ENCODE data around the gene COPRS. TPM values are rescaled to one million over a fixed set of nuclear protein-coding genes. Genes with fewer than 3 reads are reported as not detected.
A peak's percentile ranks its signal among the peaks of the same experiment; 100 is the strongest.

Gene COPRS
- polyA plus RNA-seq, 3 donors, result 11.7 to 40.0 (median 38.9) TPM

DNA sequence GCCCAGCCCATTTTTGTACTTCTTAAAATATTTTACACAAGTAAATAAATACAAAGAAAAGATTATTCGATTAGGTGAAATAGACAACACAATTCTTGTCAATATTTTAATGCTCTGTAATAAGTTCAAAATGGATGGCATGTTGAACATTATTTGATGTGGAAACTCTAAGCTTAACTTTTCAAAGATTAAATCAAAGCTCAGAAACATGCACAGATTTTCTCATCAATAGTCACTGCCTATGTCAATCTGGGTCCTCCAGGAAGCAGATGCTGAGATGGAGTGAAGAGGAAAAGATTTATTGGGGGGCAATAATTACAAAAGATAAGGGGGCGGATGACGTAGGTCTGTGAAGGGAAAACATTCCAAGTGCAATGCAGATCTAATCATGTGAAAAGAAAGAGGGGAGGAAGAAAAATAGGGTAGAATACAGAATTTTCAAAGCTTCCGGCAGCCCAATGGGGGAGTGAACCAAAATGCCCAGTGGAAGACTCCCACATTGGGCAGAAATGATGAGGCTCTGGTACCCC, 50.5 kb downstream of the COPRS start:
- no peaks in the 10 kb centered on the region for H3K27me3 ChIP-seq (ENCODE audit: control insufficient read depth in 2 of 2, insufficient read depth in 2 of 2, low read length in 2 of 2)
- peaks cover 0 to 3% (median 0%) of the 10 kb centered on the region in 7 donors for H3K9me3 Mint-ChIP-seq
- no peaks in the 10 kb centered on the region for H3K9me3 ChIP-seq (replicated peaks in 1 of 2; ENCODE audit: control insufficient read depth in 1 of 2, insufficient read depth in 1 of 2, low read length in 2 of 2)
- peaks cover 1 to 5% (median 2%) of the 10 kb centered on the region in 3 donors for H3K27me3 Mint-ChIP-seq (ENCODE audit: low read depth in 3 of 3)
- no peak overlapping the region for H2AFZ ChIP-seq (ENCODE audit: insufficient read depth, low read depth, low read length, poor library complexity, severe bottlenecking)
- H3K4me1 Mint-ChIP-seq, result peaks cover 8% of the 10 kb centered on the region
- H3K4me3 ChIP-seq (replicated peaks in 1 of 3; ENCODE audit: low read depth in 2 of 3, low read length in 3 of 3), result no peak overlapping the region
- no peaks in the 10 kb centered on the region for H4K20me1 ChIP-seq (ENCODE audit: insufficient read depth, low read length)
- H3K4me3 Mint-ChIP-seq, result no peak overlapping the region
- no peaks in the 10 kb centered on the region for H3K36me3 Mint-ChIP-seq
- 81% methylated on average over 3 of the region's 4 CpGs for WGBS (ENCODE audit: insufficient coverage)
- H3K27ac Mint-ChIP-seq, result no peak overlapping the region
- no peak overlapping the region for H3K27ac ChIP-seq (ENCODE audit: low read depth in 1 of 2, low read length in 2 of 2)
- H3K4me1 ChIP-seq (ENCODE audit: control insufficient read depth in 1 of 2, insufficient read depth in 2 of 2, low read length in 2 of 2), result peaks cover 1 to 3% of the 10 kb centered on the region in 2 donors
- DNase-seq, result no peak
- TF ChIP-seq, protein P1, sequence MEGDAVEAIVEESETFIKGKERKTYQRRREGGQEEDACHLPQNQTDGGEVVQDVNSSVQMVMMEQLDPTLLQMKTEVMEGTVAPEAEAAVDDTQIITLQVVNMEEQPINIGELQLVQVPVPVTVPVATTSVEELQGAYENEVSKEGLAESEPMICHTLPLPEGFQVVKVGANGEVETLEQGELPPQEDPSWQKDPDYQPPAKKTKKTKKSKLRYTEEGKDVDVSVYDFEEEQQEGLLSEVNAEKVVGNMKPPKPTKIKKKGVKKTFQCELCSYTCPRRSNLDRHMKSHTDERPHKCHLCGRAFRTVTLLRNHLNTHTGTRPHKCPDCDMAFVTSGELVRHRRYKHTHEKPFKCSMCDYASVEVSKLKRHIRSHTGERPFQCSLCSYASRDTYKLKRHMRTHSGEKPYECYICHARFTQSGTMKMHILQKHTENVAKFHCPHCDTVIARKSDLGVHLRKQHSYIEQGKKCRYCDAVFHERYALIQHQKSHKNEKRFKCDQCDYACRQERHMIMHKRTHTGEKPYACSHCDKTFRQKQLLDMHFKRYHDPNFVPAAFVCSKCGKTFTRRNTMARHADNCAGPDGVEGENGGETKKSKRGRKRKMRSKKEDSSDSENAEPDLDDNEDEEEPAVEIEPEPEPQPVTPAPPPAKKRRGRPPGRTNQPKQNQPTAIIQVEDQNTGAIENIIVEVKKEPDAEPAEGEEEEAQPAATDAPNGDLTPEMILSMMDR (IDR thresholded peaks at IDR 0.05), result no peak
- H3K4me2 ChIP-seq (replicated peaks; ENCODE audit: extremely low read depth, low read length, poor library complexity, severe bottlenecking), result no peak overlapping the region
- no peaks in the 10 kb centered on the region for H3K36me3 ChIP-seq (replicated peaks in 1 of 2; ENCODE audit: control insufficient read depth in 1 of 2, insufficient read depth in 2 of 2, low read length in 2 of 2)
- no peak overlapping the region for H3K9ac ChIP-seq (ENCODE audit: insufficient read depth, low read length, poor library complexity, severe bottlenecking)
- intact Hi-C loops (cut with micrococcal nuclease), result no loop called here
- no peaks in the 10 kb centered on the region for H3K79me2 ChIP-seq (ENCODE audit: insufficient read depth, low read length)

DNA sequence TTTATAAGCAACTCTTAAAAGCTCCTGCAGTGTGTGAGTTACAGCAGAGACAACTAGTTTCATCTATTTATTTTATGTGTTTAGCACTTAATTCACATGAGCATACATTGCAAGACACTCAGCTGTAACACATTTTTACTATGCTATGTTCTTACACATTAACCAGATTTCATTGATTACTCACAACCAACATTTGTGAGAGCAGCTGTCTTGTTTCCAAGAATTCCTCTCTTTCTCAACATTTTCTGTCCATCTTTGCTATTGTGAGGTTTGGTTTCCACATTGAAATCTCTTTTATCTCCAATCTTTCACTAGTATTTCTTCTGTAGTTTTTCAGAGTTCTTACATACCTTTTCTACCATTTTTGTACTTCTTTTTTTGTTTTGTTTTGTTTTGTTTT, 51.2 kb downstream of the COPRS start:
- Mint-ChIP-seq H3K4me1 (peaks cover 11% of the 10 kb centered on the region), H3K27ac (peak overlapping the region in 1 of 7 donors; percentile 1), H3K36me3 (no peaks in the 10 kb centered on the region), H3K27me3 (ENCODE audit: low read depth in 3 of 3) (peaks cover 1 to 3% (median 2%) of the 10 kb centered on the region in 3 donors), H3K4me3 (no peak overlapping the region), H3K9me3 (peaks cover 0 to 3% (median 0%) of the 10 kb centered on the region in 7 donors)
- no peaks in the 10 kb centered on the region for H3K9me3 ChIP-seq (replicated peaks in 1 of 2; ENCODE audit: control insufficient read depth in 1 of 2, insufficient read depth in 1 of 2, low read length in 2 of 2)
- no peak overlapping the region for H3K9ac ChIP-seq (ENCODE audit: insufficient read depth, low read length, poor library complexity, severe bottlenecking)
- no peak for DNase-seq
- no peak overlapping the region for H3K4me3 ChIP-seq (replicated peaks in 1 of 3; ENCODE audit: low read depth in 2 of 3, low read length in 3 of 3)
- H3K27ac ChIP-seq (ENCODE audit: low read depth in 1 of 2, low read length in 2 of 2), result no peak overlapping the region
- no peaks in the 10 kb centered on the region for H3K27me3 ChIP-seq (ENCODE audit: control insufficient read depth in 2 of 2, insufficient read depth in 2 of 2, low read length in 2 of 2)
- TF ChIP-seq, protein P1 (IDR thresholded peaks at IDR 0.05), result no peak
- H3K4me2 ChIP-seq (replicated peaks; ENCODE audit: extremely low read depth, low read length, poor library complexity, severe bottlenecking), result no peak overlapping the region
- intact Hi-C loops (cut with micrococcal nuclease), result no loop called here
- no peaks in the 10 kb centered on the region for H3K36me3 ChIP-seq (replicated peaks in 1 of 2; ENCODE audit: control insufficient read depth in 1 of 2, insufficient read depth in 2 of 2, low read length in 2 of 2)
- no peaks in the 10 kb centered on the region for H3K79me2 ChIP-seq (ENCODE audit: insufficient read depth, low read length)
- H4K20me1 ChIP-seq (ENCODE audit: insufficient read depth, low read length), result no peaks in the 10 kb centered on the region
- H3K4me1 ChIP-seq (ENCODE audit: control insufficient read depth in 1 of 2, insufficient read depth in 2 of 2, low read length in 2 of 2), result peaks cover 6 to 9% of the 10 kb centered on the region in 2 donors
- no peak overlapping the region for H2AFZ ChIP-seq (ENCODE audit: insufficient read depth, low read depth, low read length, poor library complexity, severe bottlenecking)

All from CD14-positive monocyte (primary cell).